Inflammatory macrophage treated with lipopolysaccharide for 1 hour (primary cell): ENCODE results near the gene LYST.
"Not testable (repeated sequence)": the region's sequence is repeated elsewhere in the genome, so short reads cannot be mapped to it uniquely, and the experiment has no call there.

Experiments used
- DNase-seq, 2 donors: peaks; one replicate each; pipeline ENCODE4 v3.0.0-alpha.2; 2020 to 2022

Gene LYST

DNA sequence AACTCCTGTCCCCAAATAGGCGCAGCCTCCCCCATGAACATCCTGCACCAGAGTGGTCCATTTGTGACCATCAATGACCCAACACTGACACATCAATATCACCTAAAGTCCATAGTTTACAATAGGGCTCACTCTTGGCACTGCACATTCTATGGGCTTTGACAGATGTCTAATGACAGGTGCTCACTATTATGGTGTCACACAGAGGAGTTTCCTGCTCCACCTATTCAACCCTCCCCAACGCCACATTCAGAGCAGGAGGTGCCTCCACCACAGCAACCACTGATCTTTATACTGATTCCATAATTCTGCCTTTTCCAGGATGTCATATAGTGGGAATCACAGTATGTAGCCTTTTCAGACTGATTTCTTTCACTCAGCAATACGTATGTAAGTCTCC is 241.4 kb downstream of the LYST start:
- DNase-seq: no peak

DNA sequence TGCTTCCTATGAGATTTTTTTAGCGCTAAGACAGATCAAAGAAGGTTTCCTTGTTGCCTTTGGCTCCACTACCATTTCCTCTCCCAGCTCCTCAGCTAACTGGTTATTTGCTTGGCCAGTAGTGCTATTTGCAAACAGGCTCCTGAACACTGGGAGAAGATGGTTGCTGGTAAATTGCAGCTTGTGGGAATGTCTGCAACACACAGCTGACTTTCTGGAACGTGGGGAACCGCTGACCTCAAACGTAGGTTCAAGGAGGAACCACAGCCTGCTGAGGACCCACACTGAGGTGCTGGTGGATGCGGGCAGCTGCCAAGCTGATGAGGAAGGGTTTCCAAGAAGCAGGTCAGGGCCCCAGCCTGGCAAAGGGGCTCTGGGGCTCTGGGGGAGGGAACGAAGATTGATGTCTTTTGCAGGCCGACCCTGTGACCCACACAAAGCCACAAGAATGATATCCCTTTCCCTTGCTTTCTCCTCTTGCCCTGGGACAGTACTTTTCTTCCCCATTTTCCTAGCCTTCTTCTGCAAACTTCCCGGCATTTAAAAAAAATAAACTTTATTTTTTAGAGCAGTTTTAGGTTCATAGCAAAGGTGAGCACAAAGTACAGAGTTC is 241.9 kb downstream of the LYST start:
- peak in 1 of 2 donors; percentile 13 for DNase-seq

DNA sequence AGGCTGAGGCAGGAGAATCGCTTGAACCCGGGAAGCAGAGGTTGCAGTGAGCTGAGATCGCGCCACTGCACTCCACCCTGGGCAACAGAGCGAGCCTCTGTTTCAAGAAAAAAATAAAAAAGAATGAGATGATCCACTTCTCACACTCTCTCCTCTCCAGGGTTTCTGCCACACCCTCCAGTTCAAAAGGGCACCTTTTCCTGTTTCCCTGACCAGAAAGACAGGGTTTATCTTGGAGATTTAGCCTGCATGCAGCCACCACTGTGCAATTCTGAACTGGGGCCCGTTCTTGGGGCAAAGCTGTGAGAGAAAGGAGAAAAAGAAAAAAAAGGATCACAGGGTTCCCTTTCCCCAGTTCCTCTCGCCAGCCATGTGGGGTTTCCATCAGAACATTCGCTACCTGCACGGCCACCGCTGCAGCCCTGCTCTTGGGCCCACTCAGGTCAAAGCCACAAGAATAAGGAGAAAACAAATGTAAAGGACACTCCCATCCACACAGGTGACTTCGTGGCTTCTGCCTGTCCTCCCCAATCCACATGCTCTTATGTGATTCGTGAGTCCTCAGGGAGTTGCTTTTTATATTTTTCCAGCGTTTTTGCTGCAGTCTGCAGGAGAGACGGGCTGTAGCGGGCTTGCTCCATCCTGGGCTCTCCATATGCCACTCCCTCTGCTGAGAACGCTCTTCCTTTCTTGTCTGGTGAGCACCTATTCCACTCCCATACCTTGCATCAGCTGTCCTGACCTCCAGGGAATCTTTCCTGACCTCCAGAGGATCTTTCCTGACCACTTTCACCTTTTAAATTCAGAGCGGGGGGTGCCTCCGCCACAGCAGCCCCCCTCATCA is 243.5 kb downstream of the LYST start:
- DNase-seq: no peak

DNA sequence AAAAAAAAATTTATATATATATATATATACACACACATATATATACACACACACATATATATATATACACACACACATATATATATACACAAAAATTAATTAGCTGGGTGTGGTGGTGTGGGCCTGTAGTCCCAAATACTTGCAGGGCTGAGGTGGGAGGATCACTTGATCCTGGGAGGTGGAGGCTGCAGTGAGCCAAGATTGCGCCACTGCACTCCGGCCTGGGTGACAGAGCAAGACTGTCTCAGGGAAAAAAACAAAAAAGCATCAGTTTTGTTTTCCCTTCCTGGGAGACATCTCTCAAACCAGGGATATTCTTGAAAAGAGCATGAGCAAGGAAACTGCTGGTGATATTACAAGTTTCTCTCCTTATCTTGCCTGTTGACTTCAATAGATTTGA is 247.6 kb downstream of the LYST start:
- not testable (repeated sequence) for DNase-seq

DNA sequence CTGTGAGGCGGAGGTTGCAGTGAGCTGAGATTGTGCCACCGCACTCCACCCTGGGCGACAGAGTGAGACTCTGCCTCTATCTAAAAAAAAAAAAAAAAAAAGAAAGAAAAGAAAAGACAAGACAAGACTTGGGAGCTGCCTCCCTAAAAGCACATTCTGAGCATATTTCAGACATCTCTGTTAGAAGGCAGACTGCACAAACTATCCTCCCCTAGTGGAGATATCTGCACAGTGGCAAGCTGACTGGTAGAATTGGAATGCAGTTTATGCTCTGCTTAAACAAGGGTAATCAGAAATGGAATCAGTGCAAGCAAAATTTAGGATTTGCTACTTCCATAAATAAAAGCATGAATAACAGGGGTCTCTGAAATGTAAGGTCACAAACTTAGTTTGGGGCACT is 248.9 kb downstream of the LYST start:
- DNase-seq: no peak

DNA sequence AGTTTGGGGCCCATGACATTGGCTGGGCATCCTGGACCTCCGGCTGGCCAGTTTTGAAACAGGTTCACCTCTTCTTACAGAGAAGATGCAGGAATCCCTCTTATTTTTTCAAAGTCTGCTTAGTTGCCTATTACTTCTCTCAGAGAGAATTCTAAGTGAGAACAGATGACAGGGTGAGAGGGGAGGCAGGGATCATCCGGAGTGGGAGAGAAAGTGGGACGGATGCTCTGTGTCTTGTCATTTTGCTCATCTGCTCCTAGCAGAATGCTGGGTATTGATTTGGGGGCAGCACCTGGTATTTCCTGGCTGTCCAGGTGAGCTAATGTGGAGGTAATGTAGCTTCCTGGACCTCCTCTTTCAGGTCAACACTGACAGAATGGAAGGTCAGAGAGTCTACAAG is 249.6 kb downstream of the LYST start:
- no peak for DNase-seq

DNA sequence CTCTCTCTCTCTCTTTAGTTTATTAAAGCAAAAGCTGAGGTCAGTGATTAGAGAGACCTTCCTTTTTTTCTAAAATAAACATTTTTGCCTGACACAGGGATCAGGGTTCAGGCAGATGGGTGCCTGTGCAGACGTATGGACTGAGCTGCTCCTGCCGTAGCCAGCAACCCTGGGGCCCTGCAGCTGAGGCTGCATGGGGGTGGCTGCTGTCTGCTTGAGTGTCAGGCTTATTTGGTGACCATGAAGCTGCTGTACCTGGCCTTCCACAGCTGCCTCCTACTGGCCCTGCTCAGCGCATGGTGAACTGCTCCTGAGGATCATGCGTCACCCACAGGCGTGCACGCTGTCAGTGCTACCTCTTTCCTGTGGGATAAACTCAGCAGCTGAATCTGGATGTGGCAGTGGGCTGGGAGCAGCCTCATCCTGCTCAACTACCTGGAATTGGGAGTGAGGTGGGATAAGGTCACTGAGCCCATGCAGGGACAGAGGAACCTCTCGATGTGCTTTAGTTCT is 252.2 kb downstream of the LYST start:
- DNase-seq: no peak

DNA sequence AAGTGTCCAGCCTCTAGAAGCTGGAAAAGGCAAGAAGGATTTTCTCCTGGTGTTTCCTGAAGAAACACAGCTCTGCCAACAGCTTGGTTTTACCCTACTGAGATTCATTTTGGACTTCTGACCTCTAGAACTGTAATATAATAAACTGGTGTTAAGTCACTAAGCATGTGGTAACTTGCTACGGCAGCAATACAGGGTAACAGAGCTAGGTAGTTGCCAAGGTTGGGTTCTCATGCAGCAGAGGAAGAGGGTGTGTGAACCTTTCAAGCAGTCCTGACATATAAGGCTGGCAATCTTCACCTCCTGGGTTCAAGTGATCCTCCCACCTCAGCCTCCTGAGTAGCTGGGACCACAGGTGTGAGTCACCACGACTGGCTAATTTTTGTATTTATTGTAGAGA is 253.1 kb downstream of the LYST start:
- DNase-seq: no peak

DNA sequence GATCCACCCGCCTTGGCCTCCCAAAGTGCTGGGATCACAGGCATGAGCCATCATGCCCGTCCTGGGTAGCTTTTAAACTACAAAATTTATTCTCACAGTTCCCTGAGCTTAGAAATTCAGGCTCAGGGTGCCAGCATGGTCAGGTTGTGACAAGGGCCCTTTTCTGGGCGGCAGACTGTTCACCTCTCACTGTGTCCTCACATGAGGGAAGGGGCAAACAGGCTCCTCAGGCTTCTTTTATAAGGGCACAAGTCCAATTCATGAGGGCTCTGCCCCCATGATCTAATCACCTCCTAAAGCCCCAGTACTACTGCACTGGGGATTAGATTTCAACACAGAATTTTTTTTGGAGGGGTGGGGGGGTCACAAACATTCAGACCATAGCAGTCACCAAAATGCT is 253.9 kb downstream of the LYST start:
- no peak for DNase-seq
